DOHH2 (cell line): ENCODE measurements around the gene REC8.

Experiments
- H3F3A ChIP-seq: fragments of 200-600 bp; sonication (generic), shearing (Covaris generic); 2 replicates; pipeline ENCODE4 v1.6.0; 2016; ENCODE audit warnings: antibody characterized with exemption, mild to moderate bottlenecking; ENCODE audit not compliant: control insufficient read depth, insufficient read depth
- H3K27ac ChIP-seq: fragments of 200-600 bp; sonication (generic); 2 replicates; pipeline ENCODE4 v1.5.1; 2014; ENCODE audit warnings: low read depth, mild to moderate bottlenecking, low read length, moderate library complexity
- H3K27me3 ChIP-seq: fragments of 200-600 bp; sonication (generic); 2 replicates; pipeline ENCODE4 v1.6.1; 2014; ENCODE audit warnings: mild to moderate bottlenecking, low read length, mixed read lengths; ENCODE audit not compliant: control insufficient read depth
- H3K36me3 ChIP-seq: fragments of 200-600 bp; sonication (generic); 2 replicates; pipeline ENCODE4 v1.6.1; 2014; ENCODE audit warnings: mild to moderate bottlenecking, low read length, moderate library complexity, mixed read lengths; ENCODE audit not compliant: control insufficient read depth
- H3K4me1 ChIP-seq: fragments of 200-600 bp; sonication (generic); 2 replicates; pipeline ENCODE4 v1.6.1; 2014; ENCODE audit warnings: mild to moderate bottlenecking, low read length, mixed read lengths; ENCODE audit not compliant: control insufficient read depth
- H3K4me2 ChIP-seq: fragments of 200-600 bp; sonication (generic); 2 replicates; pipeline ENCODE4 v1.6.0; 2014; ENCODE audit warnings: mild to moderate bottlenecking, low read length, moderate library complexity
- H3K4me3 ChIP-seq: fragments of 200-600 bp; sonication (generic); 2 replicates; pipeline ENCODE4 v1.5.1; 2014; ENCODE audit warnings: mild to moderate bottlenecking, low read length, mixed read lengths
- H3K79me2 ChIP-seq: fragments of 200-600 bp; sonication (generic); 2 replicates; pipeline ENCODE4 v1.6.1; 2014; ENCODE audit warnings: mild to moderate bottlenecking, low read length, mixed read lengths; ENCODE audit not compliant: control insufficient read depth
- H3K9me2 ChIP-seq: fragments of 200-600 bp; sonication (generic); replicated peaks from 2 replicates; pipeline ENCODE4 v1.6.1; 2014; ENCODE audit warnings: mild to moderate bottlenecking, low read length, mixed read lengths; ENCODE audit not compliant: control insufficient read depth
- H3K9me3 ChIP-seq: fragments of 200-600 bp; sonication (generic); 2 replicates; pipeline ENCODE4 v1.6.1; 2014; ENCODE audit warnings: antibody characterized with exemption, low read length, mixed read lengths; ENCODE audit not compliant: control insufficient read depth, insufficient read depth
- H4K20me1 ChIP-seq: fragments of 200-600 bp; sonication (generic); 2 replicates; pipeline ENCODE4 v1.6.0; 2014; ENCODE audit warnings: low read depth, mild to moderate bottlenecking, antibody characterized with exemption, low read length, moderate library complexity; ENCODE audit not compliant: control insufficient read depth, insufficient read depth
- CTCF ChIP-seq: fragments of 200-600 bp; sonication (generic); IDR thresholded peaks from one replicate; pipeline ENCODE4 v1.5.1; 2014; ENCODE audit warnings: antibody characterized with exemption, mild to moderate bottlenecking, low read depth, low read length; ENCODE audit not compliant: poor library complexity, severe bottlenecking
- EZH2phosphoT487 ChIP-seq: fragments of 200-600 bp; sonication (generic); IDR thresholded peaks from 2 replicates; pipeline ENCODE4 v1.6.1; 2017; ENCODE audit warnings: borderline replicate concordance, mild to moderate bottlenecking, antibody characterized with exemption, low read length, moderate library complexity, mixed read lengths

The REC8 gene

GRCh38 chr14:24207625-24208024 lies 35.7 kb downstream of the REC8 start:
- peaks cover 9% of the 10 kb centered on the region for H3K4me1 ChIP-seq
- H3K27me3 ChIP-seq: no peaks in the 10 kb centered on the region
- peaks cover 5% of the 10 kb centered on the region; the same call in 1 of the 2 replicates for H3K9me3 ChIP-seq
- H4K20me1 ChIP-seq: no peaks in the 10 kb centered on the region
- no peak overlapping the region for H3K4me2 ChIP-seq
- no peaks in the 10 kb centered on the region for H3K9me2 ChIP-seq
- no peak overlapping the region for H3K4me3 ChIP-seq
- peaks cover 82% of the 10 kb centered on the region for H3K36me3 ChIP-seq
- peaks cover 22% of the 10 kb centered on the region for H3K79me2 ChIP-seq
- H3F3A ChIP-seq: 0 out of 2 replicates have a peak, but pooled peaks cover 6% of the 10 kb centered on the region
- no peak overlapping the region for H3K27ac ChIP-seq
- no peak for TF ChIP-seq EZH2phosphoT487
- no peak for TF ChIP-seq CTCF

GRCh38 chr14:24211311-24211710 lies 39.4 kb downstream of the REC8 start:
- H3K4me3 ChIP-seq: no peak overlapping the region
- H3K27me3 ChIP-seq: no peaks in the 10 kb centered on the region
- TF ChIP-seq CTCF: no peak
- TF ChIP-seq EZH2phosphoT487: no peak
- H3K27ac ChIP-seq: no peak overlapping the region
- H3K36me3 ChIP-seq: peaks cover 68% of the 10 kb centered on the region
- peaks cover 38% of the 10 kb centered on the region for H3K79me2 ChIP-seq
- H3F3A ChIP-seq: peaks cover 17% of the 10 kb centered on the region
- peak overlapping the region; percentile 82; the same call in 1 of the 2 replicates for H3K4me2 ChIP-seq
- no peaks in the 10 kb centered on the region for H3K9me3 ChIP-seq
- H3K9me2 ChIP-seq: no peaks in the 10 kb centered on the region
- no peaks in the 10 kb centered on the region for H4K20me1 ChIP-seq
- peaks cover 31% of the 10 kb centered on the region for H3K4me1 ChIP-seq

GRCh38 chr14:24212924-24213865 lies 41.3 kb downstream of the REC8 start, which contains the start of gene CHMP4A:
TSS of gene CHMP4A (minus strand) at chr14:24213488. CDS start at chr14:24213439, 49 bp downstream.
- Histone ChIP-seq H3K36me3 (peaks cover 55% of the 10 kb centered on the region), H3F3A (peaks cover 25% of the 10 kb centered on the region), H4K20me1 (no peaks in the 10 kb centered on the region), H3K9me2 (no peaks in the 10 kb centered on the region), H3K9me3 (no peaks in the 10 kb centered on the region), H3K27ac (peak within 1 kb of the TSS; percentile 87), H3K4me1 (peaks cover 31% of the 10 kb centered on the region), H3K79me2 (peaks cover 35% of the 10 kb centered on the region), H3K27me3 (no peaks in the 10 kb centered on the region), H3K4me3 (peak within 1 kb of the TSS; percentile 99), H3K4me2 (peak within 1 kb of the TSS; percentile 82)
- TF ChIP-seq EZH2phosphoT487 (no peak), CTCF (no peak)
